Lower leg skin (tissue), 3 donors: ENCODE data around the gene GIMD1.

Experiments
- CTCF ChIP-seq, 3 donors: fragments of 450-650 bp; IDR thresholded peaks; one replicate each; pipeline ENCODE4 v1.5.1; 2016; ENCODE audit warnings: antibody characterized with exemption in 3 of 3, mild to moderate bottlenecking in 3 of 3, moderate library complexity in 2 of 3
- POLR2A ChIP-seq, 2 donors: fragments of 450-650 bp; IDR thresholded peaks; one replicate each; pipeline ENCODE4 v1.6.1; 2016 to 2017; ENCODE audit warnings: antibody characterized with exemption in 2 of 2, mild to moderate bottlenecking in 1 of 2, moderate library complexity in 1 of 2

DNA sequence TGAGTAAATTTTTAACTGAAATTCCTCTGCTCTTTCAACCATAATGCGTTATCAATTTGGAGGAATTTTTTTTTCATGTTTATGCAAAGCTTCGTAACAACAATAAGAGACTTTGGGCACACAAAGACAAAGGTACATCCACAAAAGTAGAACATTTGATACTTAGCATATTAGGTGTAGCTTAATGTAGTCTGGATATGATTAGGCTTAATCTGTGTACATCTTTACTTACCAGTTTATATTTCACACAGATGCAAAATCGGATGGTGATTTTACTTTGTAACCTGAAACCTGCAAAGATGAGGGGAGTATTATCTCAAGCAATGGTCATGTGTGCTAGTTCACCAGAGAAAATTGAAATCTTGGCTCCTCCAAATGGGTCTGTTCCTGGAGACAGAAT, 32.0 kb downstream of the GIMD1 start:
- TF ChIP-seq CTCF (IDR thresholded peaks at IDR 0.05) (no peak), POLR2A (IDR thresholded peaks at IDR 0.05) (no peak)
